SK-N-DZ (cell line): ENCODE results near the gene RMI2.

Experiments used
- DNase-seq: peaks from one replicate; pipeline ENCODE4 v3.0.0-alpha.2; 2015; ENCODE audit warnings: low spot score
- small RNA-seq, 2 experiments: library from RNA; depleted of rRNA; stranded (forward); fragments of <200 nt; gene quantifications; one replicate each; pipeline ENCODE3, GENCODE V24; 2014

Gene RMI2

DNA sequence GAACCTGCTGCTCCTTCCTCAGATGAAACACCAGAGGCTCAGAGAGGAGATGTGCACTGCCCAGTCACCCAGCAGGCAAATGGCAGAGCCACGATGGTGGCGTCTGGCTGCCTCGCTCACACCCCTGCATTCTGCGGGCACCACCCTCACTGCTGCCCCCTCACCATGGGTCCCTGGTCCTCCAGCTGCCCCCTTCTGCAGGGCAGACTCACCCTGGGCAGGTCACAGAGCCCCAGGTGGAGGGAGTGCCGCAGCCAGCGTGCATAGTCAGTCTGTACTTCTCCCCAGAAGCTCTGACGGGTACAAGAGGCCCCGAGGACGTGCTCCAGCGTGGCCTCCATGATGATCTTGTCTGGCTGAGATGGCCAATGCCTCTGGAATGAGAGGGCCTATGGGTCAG lies 52.9 kb downstream of the RMI2 start:
- DNase-seq = no peak

DNA sequence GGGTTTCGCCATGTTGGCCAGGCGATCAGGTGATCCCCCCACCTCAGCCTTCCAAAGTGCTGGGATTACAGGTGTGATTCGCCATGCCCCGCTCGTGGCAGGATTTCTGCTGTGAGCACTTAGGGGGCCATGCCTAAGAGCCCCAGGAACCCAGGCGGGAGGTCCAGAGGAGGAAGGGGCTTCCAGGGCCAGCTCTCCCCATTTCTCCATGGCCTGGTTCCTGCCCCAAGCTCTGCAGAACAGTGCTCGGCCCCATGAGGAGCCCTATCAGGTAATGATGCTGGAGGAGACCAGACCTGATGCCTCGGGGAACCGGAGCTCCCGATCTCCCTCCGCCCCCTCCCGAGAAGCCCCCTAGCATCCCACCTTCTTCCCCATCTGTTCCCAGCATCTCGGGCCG lies 53.6 kb downstream of the RMI2 start:
- no peak for DNase-seq

DNA sequence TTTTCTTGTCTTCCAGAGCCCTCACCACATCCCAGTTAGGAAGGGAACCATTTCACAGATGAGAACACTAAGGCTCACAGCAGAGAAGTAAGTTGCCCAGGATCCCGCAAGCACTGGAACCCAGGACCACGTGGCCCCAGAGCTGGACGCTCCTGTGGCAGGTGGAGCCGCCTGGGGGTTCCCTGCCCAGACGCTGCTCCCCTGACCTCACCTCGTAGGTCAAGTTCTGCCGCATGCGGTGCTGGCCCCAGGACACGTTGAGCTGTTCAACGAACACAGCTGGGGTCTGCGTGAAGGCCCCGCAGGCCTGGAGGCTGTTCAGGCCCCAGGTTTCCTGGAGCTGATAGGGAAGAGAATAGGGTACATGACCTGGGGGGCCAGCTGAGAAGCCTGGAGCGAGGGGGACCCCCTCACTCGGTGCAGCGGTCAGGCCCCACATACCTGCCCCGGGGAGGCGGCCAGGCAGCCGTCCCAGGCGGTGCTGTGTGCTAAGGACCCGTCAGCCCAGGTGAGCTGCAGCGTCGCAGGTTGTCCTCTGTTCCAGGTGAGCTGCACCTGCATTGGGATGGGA lies 54.1 kb downstream of the RMI2 start:
- DNase-seq = no peak

DNA sequence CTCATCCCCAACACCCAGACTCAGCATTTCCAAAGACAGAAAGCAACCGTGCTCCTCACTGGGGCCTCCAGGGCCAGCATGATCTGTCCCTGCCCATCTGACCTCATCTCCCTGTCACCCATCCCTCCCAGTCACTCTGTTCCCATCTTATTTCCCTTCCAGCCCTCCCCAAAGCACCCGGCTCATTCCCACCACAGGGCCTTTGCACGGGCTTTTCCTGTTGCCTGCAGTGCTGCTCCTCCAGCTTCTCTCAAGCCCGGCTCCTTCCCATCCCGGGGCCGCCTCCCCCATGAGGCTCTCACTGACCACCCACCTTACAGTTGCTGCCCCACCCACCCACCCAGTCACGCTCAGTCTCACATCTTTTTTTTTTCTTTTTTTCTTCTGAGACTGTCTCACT lies 54.8 kb downstream of the RMI2 start:
- no peak for DNase-seq

Small RNAs within 50 kb of the gene (small RNA-seq; reads per million reads assigned to genes)
- 0 reads per million in 2 experiments for gene AC099489.2
- 0 reads per million in 2 experiments for gene MIR548H2
- 0 reads per million in 2 experiments for gene RF00019
